HG03469 (cell line): ENCODE measurements around the gene PSEN1.

Source experiments
- ATAC-seq: cut with Tn5 transposase; IDR thresholded peaks from one replicate; pipeline ENCODE4 v1.9.1; 2021; ENCODE audit warnings: mild to moderate bottlenecking, moderate library complexity, moderate number of reproducible peaks; ENCODE audit not compliant: unreplicated experiment

Gene PSEN1

DNA sequence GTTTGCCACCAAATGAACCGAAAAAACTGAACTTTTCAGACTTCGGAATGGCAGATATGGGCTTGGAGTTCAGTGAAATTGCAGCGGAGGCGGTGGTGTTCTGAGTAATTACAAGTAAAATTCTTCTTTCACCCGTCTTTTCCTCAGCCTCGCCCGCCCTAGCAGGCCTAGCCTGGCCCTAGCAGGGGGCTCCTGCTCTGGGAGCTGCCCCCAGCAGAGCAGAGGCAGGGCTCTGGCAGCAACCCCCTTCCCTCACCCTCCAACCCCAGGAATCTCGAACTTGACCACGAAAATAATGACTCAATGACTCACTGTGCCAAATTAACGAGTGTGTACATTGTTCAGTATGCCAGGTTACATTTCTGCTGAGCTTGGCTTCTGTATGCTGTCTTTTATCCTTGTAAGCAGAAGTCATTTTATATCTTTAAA, 102.1 kb downstream of the PSEN1 start:
- no peak for ATAC-seq

DNA sequence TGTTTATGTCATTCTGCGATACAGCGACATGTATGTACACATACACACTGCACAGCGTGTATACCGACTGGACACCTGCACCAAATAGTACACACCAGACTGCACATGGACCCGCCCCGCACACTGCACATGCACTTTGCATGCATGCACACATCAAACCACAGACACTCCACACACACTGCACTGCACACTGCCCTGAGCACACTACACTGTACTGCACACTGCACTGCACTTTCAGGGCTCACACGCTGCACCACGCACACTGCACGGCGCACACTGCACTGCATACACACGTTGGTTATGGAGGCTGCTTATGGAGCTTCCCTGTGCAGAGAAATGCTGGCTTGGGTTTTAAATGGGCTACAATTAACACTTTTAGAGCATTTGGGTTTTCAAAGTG, 102.6 kb downstream of the PSEN1 start:
- no peak for ATAC-seq

DNA sequence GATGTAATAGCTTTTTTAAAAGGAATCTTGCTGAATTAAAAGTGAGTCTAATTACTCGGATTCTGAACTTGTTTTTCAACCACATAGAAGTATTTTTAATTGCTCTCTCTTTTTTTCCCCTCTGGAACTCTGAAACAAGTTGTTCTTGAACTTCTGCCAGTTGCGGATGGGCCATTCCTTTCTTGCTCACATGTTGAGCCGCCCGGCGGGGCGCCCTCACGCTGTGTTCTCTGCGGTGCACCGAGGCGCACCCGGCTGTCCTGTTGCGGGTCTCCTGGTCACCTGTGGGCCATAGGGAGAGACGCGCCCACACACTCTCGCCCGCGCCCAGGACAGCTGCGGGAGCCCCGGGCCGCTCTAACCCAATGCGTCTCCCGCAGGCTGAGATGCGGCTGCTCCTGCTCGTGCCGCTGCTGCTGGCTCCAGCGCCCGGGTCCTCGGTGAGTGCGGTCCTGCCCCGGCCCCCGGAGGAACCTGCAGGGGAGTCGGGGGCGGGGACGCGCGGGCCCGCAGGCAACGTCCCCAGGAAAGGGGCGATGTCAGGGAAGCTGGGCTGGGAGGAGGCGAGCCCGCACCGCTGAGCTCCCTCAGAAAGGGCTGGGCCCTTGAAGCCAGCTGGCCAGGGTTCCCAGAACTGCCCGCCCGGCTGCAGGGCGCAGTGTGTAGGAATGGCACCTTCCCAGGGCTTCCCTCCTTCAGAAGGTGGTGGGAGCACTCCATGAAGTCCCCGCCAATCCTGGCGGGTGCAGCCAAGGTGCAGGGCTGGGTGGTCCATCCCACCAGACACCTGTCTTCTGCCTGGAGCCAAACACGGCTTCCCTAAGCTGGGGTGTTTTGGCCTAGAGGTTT, 103.3 kb downstream of the PSEN1 start:
- no peak for ATAC-seq

DNA sequence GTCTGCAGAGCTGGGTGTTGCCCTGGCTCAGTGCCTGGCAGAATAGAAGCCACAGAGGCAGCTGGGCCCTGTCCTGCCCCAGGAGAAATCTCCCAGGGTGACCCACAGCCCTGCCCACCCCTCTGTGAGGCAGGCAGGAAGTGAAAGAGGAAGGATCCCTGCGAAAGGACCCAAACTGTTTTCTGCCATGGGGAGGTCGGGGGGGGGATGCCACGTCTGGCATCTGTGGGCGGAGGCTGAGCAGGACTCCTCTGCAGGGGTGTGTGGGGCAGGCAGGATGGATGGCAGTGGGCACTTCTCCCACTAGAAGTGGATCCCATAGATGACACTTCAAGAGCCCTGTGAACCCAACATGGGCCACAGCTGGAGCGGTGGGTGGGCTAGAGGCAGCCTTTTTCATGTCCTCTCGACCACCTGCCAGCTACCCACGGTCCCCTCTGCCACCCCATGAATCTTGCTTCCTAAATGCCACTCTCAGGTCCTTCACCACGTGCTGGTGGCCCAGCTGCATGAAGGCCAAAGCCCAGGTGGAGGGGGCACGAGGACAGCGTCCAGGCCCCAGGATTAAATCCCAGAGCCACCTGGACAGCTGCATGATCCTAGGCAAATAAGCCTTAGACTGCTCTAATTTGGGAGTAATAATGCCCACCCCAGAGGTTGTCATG, 104.6 kb downstream of the PSEN1 start:
- ATAC-seq, result no peak

DNA sequence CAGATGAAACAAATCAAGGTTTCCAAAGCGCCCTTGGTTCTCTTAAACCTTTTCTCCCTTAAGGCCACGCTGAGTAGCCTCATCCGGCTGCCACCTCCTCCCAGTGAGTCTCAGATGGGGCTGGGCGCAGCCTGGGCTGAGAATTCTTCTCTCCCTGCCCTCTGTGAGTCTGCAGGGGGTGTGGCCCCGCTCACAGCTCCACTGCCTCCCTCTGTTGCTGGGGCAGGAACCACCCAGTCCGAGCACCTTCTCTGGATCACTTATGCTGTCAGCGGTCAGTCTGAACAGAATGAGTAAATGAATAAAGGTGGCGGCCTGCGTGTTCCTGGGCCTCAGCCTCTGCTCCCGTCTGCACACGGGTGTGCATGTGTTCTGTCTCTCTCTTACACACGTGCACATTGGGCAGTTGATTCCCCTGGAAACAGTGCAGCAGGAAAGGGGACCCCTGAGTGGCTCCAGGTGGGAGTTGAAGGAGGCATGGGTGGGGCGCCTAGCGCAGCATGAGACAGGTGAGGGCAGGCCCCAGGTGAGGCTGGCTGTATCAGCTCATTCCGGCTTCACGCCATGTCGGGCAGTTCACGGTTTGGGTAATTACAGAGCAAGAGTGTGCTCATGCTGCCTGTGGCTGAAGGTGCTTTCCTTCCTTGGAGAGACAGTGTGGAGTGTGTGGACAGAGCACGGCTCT, 105.3 kb downstream of the PSEN1 start:
- ATAC-seq, result no peak

DNA sequence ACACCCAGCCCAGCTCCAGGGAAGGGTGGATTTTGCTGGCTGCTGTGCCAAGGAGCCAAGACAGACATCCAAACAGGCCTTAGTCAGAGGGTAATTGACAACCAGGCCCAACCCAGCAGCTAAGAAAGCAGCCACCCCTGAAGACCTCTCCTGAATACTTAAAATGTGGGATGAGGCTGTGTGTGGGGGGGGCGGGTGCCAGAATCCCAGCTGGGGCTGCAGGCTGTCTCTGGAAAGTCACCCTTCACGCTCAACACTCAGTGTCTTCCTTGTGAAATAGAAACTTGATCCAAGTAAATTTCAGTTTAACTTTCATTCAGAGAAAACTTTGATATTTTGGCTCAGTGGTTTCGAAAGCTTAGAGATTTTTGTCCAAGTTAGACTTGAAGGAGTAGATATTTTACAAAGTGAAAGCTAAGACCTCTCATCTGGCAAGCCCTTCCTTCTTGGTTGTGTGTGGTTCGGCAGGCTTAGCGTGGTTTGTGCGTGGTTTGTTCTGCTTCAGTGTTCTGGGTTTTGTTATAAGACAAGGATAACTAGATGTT, 106.1 kb downstream of the PSEN1 start:
- ATAC-seq, result no peak

DNA sequence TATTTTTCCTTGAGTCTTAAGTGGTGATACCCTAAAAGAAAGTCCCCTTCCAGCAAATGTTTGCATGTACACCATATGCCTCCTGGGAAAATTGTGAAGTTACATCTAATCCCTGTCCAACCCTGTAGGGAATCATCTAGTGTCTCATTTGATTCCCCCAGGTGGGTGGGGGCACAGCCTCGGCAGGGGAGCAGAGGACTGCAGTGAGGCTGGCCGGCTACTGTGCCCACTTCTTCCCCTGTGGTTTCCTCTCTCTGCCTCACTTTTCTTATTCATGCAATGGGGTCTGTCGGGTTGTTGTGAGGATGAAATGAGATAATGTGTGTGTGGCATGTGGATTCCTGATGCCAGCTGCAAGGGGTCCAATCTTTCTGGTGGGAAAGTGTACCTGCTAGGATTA, 107.0 kb downstream of the PSEN1 start:
- ATAC-seq, result no peak

DNA sequence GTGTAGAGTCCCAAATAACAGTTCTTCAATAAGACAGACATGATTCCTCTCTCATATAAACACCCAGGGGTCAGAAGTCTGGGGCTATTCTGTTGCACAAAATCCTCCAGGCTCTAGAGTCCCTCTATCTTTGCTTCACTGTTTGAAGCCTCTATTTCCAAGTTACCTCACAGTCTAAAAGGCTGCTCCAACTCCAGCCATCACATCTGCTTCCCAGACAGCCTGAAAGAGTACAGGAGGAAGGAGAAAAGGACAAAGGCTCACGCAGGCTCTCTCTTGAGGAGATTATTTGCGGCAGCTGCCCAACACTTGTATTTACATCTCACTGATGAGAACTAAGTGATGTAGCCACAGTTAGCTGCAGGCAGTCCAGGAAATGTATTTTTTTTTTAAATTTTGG, 107.4 kb downstream of the PSEN1 start:
- ATAC-seq, result no peak

DNA sequence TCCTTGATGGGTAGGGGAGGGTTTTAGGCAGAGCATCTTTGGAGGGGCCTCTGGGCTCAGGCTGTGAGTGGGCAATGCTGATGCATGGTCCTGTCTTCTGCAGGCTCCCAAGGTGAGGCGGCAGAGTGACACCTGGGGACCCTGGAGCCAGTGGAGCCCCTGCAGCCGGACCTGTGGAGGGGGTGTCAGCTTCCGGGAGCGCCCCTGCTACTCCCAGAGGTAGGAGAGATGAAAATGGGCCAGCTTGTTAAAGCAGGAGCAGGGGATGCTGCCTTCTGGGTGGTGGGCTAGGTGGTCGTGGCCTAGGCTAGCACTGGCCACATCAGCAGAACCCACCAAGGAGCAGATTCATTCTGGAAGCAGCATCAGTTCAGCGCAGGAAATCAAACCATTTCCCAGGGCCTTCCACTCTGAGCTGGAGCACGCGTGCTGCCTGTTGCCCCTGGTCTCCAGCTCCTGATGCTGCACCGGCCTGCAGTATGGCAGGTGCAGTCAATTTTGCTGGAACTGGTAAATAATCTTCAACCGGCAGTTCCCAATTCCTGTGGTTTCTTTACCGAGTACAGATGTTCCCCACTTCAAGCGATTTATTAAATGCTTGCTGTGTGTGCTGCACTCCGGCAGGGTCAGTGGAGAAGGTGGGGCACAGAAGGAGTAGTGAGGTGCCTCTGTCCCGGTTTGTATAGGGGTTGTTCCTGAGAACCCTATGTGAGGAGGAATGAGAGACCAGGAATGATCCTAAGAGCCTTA, 108.4 kb downstream of the PSEN1 start:
- no peak for ATAC-seq

DNA sequence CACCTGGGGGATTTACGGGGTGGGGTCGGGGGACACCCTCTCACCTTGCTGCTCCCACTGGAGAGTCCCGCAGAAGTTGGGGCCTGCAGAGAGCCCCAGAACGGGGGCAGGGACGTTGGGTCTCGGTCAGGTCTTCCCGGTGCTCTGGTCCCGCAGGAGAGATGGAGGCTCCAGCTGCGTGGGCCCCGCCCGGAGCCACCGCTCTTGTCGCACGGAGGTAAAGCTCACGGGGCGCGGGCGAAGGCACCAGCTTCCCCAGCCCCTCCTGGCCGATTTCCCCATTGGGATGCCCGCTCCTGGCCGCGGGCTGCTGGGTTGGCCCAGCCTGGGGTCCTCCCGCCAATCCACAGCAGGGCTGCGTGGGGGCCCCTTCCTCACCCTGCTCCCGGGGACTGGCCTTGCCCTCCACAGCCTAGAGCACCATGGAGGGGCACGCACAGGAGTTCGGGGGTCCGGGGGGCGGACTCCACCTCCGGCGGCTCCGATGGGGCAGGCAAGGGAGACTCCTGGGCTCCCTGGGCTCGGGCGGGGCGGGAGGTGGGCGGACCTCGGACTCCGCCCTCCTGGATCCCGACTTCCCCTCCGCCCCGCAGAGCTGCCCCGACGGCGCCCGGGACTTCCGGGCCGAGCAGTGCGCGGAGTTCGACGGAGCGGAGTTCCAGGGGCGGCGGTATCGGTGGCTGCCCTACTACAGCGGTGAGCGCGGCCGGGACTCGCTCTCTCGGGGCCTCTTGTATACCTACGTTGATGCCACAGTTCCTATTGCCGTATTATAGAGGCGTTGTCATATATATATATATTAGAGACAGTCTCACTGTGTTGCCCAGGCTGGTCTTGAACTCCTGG, 109.4 kb downstream of the PSEN1 start:
- ATAC-seq, result peak; percentile 41

DNA sequence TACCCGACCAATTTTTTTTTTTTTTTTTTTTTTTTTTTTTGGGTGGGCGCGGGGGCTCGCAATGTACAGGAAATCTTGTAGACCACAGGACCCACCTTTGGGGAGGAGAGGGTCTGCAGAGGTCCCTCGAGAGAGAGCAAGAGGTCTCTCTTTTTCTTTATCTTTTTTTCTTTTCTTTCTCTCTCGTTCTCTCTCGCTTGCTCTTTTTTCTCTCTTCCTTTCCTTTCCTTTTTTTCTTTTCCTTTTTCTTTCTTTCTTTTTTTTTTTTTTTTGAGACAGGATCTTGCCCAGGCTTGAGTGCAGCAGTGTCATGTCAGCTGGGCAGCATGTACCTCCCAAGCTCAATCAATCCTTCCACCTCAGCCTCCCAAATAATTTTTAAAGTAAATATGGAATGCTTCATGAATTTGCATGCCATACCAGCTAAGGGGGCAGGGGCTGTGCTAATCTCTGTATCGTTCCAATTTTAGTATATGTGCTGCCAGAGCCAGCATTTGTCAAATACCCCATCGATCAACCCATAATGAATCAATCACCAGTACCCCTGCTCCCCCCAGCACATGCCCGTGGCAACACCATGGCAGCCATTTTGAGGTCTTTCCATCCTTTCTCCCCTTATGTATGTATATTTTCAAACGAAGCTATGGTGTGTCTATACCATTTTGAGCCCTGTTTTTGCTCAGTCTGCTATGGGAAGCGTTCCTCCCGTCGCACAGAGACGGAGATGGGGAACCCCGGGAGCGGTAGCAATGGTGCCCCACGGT, 110.3 kb downstream of the PSEN1 start:
- no peak for ATAC-seq

DNA sequence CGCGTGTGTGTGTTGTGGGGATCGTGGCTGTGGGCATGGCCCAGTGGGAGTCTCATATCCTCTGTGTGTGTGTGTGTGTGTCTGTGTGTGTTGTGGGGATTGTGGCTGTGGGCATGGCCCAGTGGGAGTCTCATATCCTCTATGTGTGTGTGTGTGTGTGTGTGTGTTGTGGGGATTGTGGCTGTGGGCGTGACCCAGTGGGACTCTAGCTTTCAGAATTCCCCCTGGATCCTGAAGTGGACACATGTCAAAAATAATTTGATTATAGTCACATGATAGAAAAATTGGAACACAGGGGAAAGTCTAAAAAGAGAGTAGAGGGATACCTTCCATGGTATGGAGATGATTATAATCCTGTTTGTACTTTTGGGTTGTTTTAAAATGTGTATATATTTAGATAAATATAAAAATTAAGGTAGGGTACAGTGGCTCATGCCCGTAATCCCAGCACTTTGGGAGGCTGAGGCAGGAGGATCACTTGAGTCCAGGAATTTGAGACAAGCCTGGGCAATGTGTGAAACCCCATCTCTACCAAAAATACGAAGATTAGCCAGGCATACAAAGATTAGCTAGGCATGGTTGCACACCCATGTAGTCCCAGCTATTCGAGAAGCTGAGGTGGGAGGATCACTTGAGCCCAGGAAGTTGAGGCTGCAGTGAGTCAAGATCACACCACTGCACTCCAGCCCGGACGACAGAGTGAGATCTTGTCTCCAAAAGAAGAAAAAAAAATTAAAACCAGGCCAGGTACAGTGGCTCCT, 112.0 kb downstream of the PSEN1 start:
- no peak for ATAC-seq

DNA sequence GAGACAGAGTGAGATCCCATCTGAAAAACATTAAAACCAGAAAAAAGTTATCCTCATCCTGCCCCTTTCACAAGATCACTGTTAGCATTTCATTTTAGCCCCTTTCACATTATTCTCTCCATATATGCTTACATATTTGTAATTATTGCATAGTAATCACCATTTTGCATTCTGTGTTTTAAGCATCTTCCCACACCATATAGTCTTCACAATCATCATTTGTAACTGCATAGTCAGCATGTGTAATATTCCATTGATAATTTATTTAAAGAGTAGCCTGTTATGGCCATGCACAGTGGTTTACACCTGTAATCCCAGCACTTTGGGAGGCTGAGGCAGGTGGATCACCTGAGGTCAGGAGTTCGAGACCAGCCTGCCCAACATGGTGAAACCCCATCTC, 112.8 kb downstream of the PSEN1 start:
- no peak for ATAC-seq

DNA sequence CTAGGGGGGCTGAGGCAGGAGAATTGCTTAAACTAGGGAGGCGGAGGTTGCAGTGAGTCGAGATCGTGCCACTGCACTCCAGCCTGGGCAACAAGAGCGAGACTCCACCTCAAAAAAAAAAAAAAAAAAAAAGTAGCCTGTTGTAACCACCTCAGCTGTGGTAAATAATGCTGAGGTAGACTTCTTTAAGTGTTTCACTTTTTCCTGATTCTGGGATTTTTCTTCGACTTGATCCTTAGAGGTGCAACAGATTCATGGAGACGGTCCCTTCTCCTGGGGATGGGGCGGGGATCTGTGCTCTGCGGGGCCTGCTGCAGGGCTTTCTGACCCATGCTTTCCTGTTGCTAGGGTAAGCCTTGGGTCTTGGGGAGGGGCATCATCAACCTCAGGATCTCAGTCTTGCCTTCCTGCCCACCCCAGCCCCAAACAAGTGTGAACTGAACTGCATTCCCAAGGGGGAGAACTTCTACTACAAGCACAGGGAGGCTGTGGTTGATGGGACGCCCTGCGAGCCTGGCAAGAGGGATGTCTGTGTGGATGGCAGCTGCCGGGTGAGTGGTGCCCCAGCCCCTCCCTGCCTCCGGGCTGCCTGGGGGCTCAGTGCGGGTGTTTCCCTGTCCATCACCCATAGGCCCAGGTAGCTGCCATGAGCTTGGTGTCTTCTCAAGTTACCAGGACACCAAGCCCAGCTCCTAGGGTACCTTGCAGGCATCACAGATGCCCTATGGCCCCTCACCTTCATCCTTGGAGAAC, 113.4 kb downstream of the PSEN1 start:
- no peak for ATAC-seq

DNA sequence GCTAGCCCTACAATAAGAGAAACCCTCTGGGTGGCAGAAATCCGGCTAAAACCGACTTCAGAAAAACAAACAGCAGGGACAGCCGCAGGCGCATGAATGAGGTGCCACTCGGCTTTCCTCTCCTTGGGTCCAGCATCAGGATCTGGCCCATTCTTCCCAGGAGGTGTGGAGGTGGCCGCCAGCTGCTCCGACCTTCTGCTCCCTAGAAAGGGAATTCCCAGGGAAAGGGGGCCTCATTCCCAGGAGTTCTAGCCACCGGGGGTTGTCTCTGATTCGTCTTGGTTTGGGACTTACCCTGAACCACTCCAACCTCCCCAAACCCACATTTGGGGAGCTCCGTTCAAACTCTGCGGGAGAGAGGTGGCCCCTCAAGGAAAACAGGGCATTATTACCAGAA, 114.0 kb downstream of the PSEN1 start:
- ATAC-seq, result no peak

DNA sequence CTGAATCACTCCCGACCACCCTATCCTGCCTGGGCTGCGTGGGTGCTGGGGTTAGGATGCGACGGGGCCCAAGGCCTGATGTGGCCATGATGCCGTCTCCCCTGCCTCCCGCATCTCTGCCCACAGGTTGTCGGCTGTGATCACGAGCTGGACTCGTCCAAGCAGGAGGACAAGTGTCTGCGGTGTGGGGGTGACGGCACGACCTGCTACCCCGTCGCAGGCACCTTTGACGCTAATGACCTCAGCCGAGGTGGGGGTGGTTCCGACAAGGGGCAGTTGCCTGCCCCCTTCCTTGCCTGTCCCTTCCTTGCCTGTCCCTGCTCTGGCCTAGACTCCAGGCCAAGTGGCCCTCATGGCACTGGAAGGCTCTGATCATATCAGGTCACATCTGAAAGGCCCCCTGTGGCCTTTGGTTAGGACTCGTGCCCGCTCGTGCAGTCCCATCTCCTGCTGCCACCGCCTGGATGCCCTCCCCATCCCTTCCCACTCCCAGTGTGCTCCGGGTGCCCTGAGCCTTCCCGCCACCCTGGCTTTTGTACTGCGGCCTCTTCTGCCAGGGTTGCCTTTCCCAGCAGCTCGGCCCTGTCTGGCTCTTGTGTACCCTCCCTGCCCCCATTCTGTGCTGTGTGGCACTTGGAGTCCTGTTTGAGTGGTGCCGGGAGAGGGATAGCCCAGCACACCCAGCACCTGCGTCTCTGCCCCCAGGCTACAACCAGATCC, 114.6 kb downstream of the PSEN1 start:
- ATAC-seq, result no peak
